ENCODE measurements around the gene BLMH. TPM values are rescaled to one million over a fixed set of nuclear protein-coding genes. Genes with fewer than 3 reads are reported as not detected.

Gene BLMH
- total RNA-seq, 1 experiment from 2014 or later, result 51.2 TPM

- no peak for TF ChIP-seq REST (IDR thresholded peaks at IDR 0.05; ENCODE audit: low read depth)
- no peak for TF ChIP-seq ATF3 (IDR thresholded peaks at IDR 0.05)
- TF ChIP-seq TCF7L2 (IDR thresholded peaks at IDR 0.05; ENCODE audit: borderline replicate concordance, extremely low read depth, insufficient read depth, insufficient read length), result no peak
Measured at GRCh38 chr17:30296499-30297080, 4.8 kb upstream of the BLMH start (continued).

- Histone ChIP-seq H3K9ac (ENCODE audit: low read length) (peak overlapping the region; percentile 90), H3K4me1 (ENCODE audit: control insufficient read depth in 1 of 2, insufficient read depth in 2 of 2, low read length in 2 of 2) (peaks cover 8 to 17% of the 10 kb centered on the region in 2 experiments; a peak in 3 of 4 replicates), H3K27ac (ENCODE audit: low read depth, low read length) (peak overlapping the region; percentile 73), H3K27me3 (ENCODE audit: insufficient read depth, low read length) (no peaks in the 10 kb centered on the region), H3K9me3 (ENCODE audit: control insufficient read depth in 1 of 2, insufficient read depth in 1 of 2, low read depth in 1 of 2, low read length in 2 of 2) (no peaks in the 10 kb centered on the region), H2AFZ (ENCODE audit: low read depth, low read length, poor library complexity, severe bottlenecking) (peak overlapping the region; percentile 76), H4K20me1 (ENCODE audit: insufficient read depth) (no peaks in the 10 kb centered on the region), H3K4me3 (replicated peaks in 1 of 2; ENCODE audit: low read depth in 1 of 2, low read length in 2 of 2) (peak overlapping the region; percentile 78 to 87), H3K4me2 (ENCODE audit: low read length) (peak overlapping the region; percentile 79), H3K36me3 (ENCODE audit: control insufficient read depth in 1 of 2, insufficient read depth in 2 of 2, low read length in 2 of 2) (peaks cover 6 to 9% of the 10 kb centered on the region in 2 experiments; a peak in 3 of 4 replicates), H3K79me2 (ENCODE audit: insufficient read depth, low read length) (peaks cover 26% of the 10 kb centered on the region), H3K9me2 (ENCODE audit: insufficient read depth) (no peaks in the 10 kb centered on the region)
- POLR2A ChIA-PET, result interaction anchor here (0.7 kb wide), 1 partner anchor 15 kb away, joined by 3 read pairs; no protein-coding TSS in a partner anchor
- DNase-seq (ENCODE audit: low read depth, low spot score), result no peak
- intact Hi-C loops (cut with micrococcal nuclease), result no loop called here
- peak; percentile 69 for ATAC-seq
- CTCF ChIA-PET, result interaction anchor here (0.7 to 2.0 kb wide), 2 partner anchors 44 to 187 kb away, joined by 3 to 8 read pairs; no protein-coding TSS in a partner anchor
- TSS peak; percentile 76 for BruUV-seq (replicated peaks)
- RAD21 ChIA-PET (ENCODE audit: low non-redundant PET in 1 of 2, low total read pairs in 2 of 2, uncharacterized antibody in 2 of 2, unreplicated experiment in 2 of 2), result interaction anchor here in 1 of 2 experiments (1.9 kb wide), 1 partner anchor 44 kb away, joined by 4 read pairs; no protein-coding TSS in a partner anchor
- TF ChIP-seq MAX (IDR thresholded peaks at IDR 0.05), result no peak
- no peak for TF ChIP-seq FOSL1 (IDR thresholded peaks at IDR 0.05; ENCODE audit: low read depth)
- no peak for TF ChIP-seq CBX3 (IDR thresholded peaks at IDR 0.05; ENCODE audit: low read depth)
- no peak for TF ChIP-seq EZH2 (IDR thresholded peaks at IDR 0.05)
- TF ChIP-seq RAD21 (IDR thresholded peaks at IDR 0.05; ENCODE audit: low read depth), result no peak
- no peak; the same call in 1 of the 2 replicates for TF ChIP-seq ZFX (IDR thresholded peaks at IDR 0.05)
- no peak for TF ChIP-seq EZH2phosphoT487 (IDR thresholded peaks at IDR 0.05; ENCODE audit: borderline replicate concordance)
- TF ChIP-seq CTCF (IDR thresholded peaks at IDR 0.05 in 2 of 3, conservative IDR thresholded peaks at IDR 0.05 in 1 of 3; ENCODE audit: borderline replicate concordance in 1 of 3, insufficient read depth in 1 of 3, low read depth in 2 of 3, low read length in 2 of 3), result no peak
- TF ChIP-seq POLR2A (IDR thresholded peaks at IDR 0.05; ENCODE audit: borderline replicate concordance, extremely low read depth, insufficient read depth, insufficient read length), result no peak
- no peak for TF ChIP-seq YY1 (IDR thresholded peaks at IDR 0.05; ENCODE audit: extremely low read depth, insufficient replicate concordance, low read depth, low read length)
- TF ChIP-seq CEBPB (IDR thresholded peaks at IDR 0.05; ENCODE audit: low read depth), result no peak
Measured at GRCh38 chr17:30292286-30292858, 628 bp upstream of the BLMH start.
